ENCODE data around the gene TTC8.
A peak's percentile ranks its signal among the peaks of the same experiment; 100 is the strongest.
"Not testable (repeated sequence)": the region's sequence is repeated elsewhere in the genome, so short reads cannot be mapped to it uniquely, and the experiment has no call there.

Gene TTC8

GRCh38 chr14:88824314-88825077 is at the start of gene TTC8:
Gene TTC8 (plus strand): TSS chr14:88824651. CDS start chr14:88824708, 57 bp downstream.
- DNase-seq, result peak; percentile 85

GRCh38 chr14:88775532-88775931 is 48.9 kb upstream of the TTC8 start:
- no peak for DNase-seq

- DNase-seq, result no peak
Observed at GRCh38 chr14:88785911-88786310, 38.5 kb upstream of the TTC8 start.

GRCh38 chr14:88786715-88787114 is 37.7 kb upstream of the TTC8 start:
- no peak for DNase-seq

- DNase-seq, result not testable (repeated sequence)
Observed at GRCh38 chr14:88789573-88789972, 34.9 kb upstream of the TTC8 start.

- no peak for DNase-seq
Observed at GRCh38 chr14:88790501-88791251, 33.8 kb upstream of the TTC8 start.

- DNase-seq, result no peak
Observed at GRCh38 chr14:88791252-88791621, 33.2 kb upstream of the TTC8 start.

- DNase-seq, result no peak
Observed at GRCh38 chr14:88791629-88792472, 32.6 kb upstream of the TTC8 start.

- peak; percentile 87 for DNase-seq
Observed at GRCh38 chr14:88792473-88793258, 31.8 kb upstream of the TTC8 start, which contains the start of gene EML5. Gene EML5 (minus strand): TSS chr14:88792953. CDS start chr14:88792503, 450 bp downstream.

GRCh38 chr14:88793259-88793625 is 31.2 kb upstream of the TTC8 start:
- DNase-seq, result no peak

- no peak for DNase-seq
Observed at GRCh38 chr14:88798156-88798555, 26.3 kb upstream of the TTC8 start.

GRCh38 chr14:88799522-88799921 is 24.9 kb upstream of the TTC8 start:
- no peak for DNase-seq

- DNase-seq, result no peak
Observed at GRCh38 chr14:88802596-88802995, 21.9 kb upstream of the TTC8 start.

GRCh38 chr14:88804035-88804434 is 20.4 kb upstream of the TTC8 start:
- DNase-seq, result no peak

GRCh38 chr14:88804477-88804876 is 20.0 kb upstream of the TTC8 start:
- DNase-seq, result no peak

- DNase-seq, result no peak
Observed at GRCh38 chr14:88808359-88808758, 16.1 kb upstream of the TTC8 start.

GRCh38 chr14:88815980-88816379 is 8.5 kb upstream of the TTC8 start:
- DNase-seq, result no peak

GRCh38 chr14:88818018-88818417 is 6.4 kb upstream of the TTC8 start:
- DNase-seq, result no peak

- DNase-seq, result not testable (repeated sequence)
Observed at GRCh38 chr14:88819674-88820073, 4.8 kb upstream of the TTC8 start.

- no peak for DNase-seq
Observed at GRCh38 chr14:88821378-88821777, 3.1 kb upstream of the TTC8 start.

GRCh38 chr14:88821888-88822287 is 2.6 kb upstream of the TTC8 start:
- DNase-seq, result no peak

- DNase-seq, result no peak
Observed at GRCh38 chr14:88823968-88824313, 510 bp upstream of the TTC8 start.

- DNase-seq, result no peak
Observed at GRCh38 chr14:88825078-88825458, 617 bp downstream of the TTC8 start.

Measured in CD4-positive, alpha-beta T cell treated with Interleukin-12 subunit alpha and Interleukin-12 subunit beta, for 1 hour (primary cell).